Fibroblast of villous mesenchyme (primary cell): ENCODE results near the gene WDFY1. TPM values are rescaled to one million over a fixed set of nuclear protein-coding genes. Genes with fewer than 3 reads are reported as not detected.

Source experiments
- DNase-seq: peaks from one replicate; pipeline ENCODE4 v3.0.0-alpha.2; 2010; ENCODE audit warnings: low read depth
- H3K4me3 ChIP-seq: 2 replicates; pipeline ENCODE4 v1.5.1; 2011; ENCODE audit warnings: low read depth, mild to moderate bottlenecking, low read length
- CTCF ChIP-seq: IDR thresholded peaks from 2 replicates; pipeline ENCODE4 v1.5.1; 2012; ENCODE audit warnings: low read depth, mild to moderate bottlenecking, low read length; ENCODE audit not compliant: insufficient read depth
- total RNA-seq: library from RNA; depleted of rRNA; stranded (reverse); fragments of >200 nt; gene quantifications from 2 replicates; pipeline ENCODE4 v1.2.3, GENCODE V29; 2012

WDFY1 gene
- total RNA-seq, 1 donor = 152 TPM

- no peak overlapping the region for H3K4me3 ChIP-seq
- no peak for DNase-seq
- TF ChIP-seq CTCF = no peak
Measured at GRCh38 chr2:223972656-223973102, 27.5 kb upstream of the WDFY1 start.

GRCh38 chr2:223971731-223972130 lies 26.6 kb upstream of the WDFY1 start:
- H3K4me3 ChIP-seq = no peak overlapping the region
- no peak for DNase-seq
- TF ChIP-seq CTCF = no peak

- no peak overlapping the region for H3K4me3 ChIP-seq
- peak; percentile 93 for TF ChIP-seq CTCF
- peak; percentile 71 for DNase-seq
Measured at GRCh38 chr2:223970343-223971128, 25.4 kb upstream of the WDFY1 start.

- no peak for TF ChIP-seq CTCF
- DNase-seq = no peak
- no peak overlapping the region for H3K4me3 ChIP-seq
Measured at GRCh38 chr2:223969856-223970255, 24.7 kb upstream of the WDFY1 start.

- no peak for TF ChIP-seq CTCF
- H3K4me3 ChIP-seq = no peak overlapping the region
- no peak for DNase-seq
Measured at GRCh38 chr2:223969315-223969714, 24.2 kb upstream of the WDFY1 start.

- TF ChIP-seq CTCF = no peak
Measured at GRCh38 chr2:223967981-223968380, 22.8 kb upstream of the WDFY1 start.

GRCh38 chr2:223959688-223960087 lies 14.6 kb upstream of the WDFY1 start:
- no peak overlapping the region for H3K4me3 ChIP-seq
- no peak for TF ChIP-seq CTCF
- no peak for DNase-seq

More at GRCh38 chr2:223967981-223968380, 22.8 kb upstream of the WDFY1 start:
- H3K4me3 ChIP-seq = no peak overlapping the region
- peak; percentile 68 for DNase-seq
